ENCODE results near the gene RGS7. TPM values are rescaled to one million over a fixed set of nuclear protein-coding genes. Genes with fewer than 3 reads are reported as not detected.
A peak's percentile ranks its signal among the peaks of the same experiment; 100 is the strongest.

RGS7 gene
- total RNA-seq, 3 donors from 2014 or later (not counting 1 experiment from before 2014, with no cell fraction given): not detected

DNA sequence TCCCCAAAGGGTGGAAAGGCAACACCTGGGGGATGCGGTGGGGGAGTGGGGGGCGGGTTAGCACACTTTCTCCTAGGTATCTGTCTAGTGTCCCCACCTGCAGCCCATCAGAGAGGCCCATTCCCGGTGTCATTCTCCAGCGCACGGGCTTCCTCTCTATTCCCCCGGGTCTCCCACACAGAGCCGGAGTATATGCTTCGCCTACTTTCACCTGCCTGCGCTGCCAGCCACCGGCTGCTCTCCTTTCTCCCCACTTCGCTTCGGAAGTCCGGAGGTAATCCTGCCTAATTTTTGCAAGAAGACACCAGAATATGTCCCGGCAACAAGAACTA is 852 bp downstream of the RGS7 start:
- H3K4me1 ChIP-seq (ENCODE audit: control insufficient read depth, insufficient read depth, low read length): no peaks in the 10 kb centered on the region
- no peaks in the 10 kb centered on the region for H3K4me1 Mint-ChIP-seq
- H3K4me3 Mint-ChIP-seq: peak overlapping the region; percentile 21
- peaks cover 18 to 25% of the 10 kb centered on the region in 2 donors for H3K27me3 Mint-ChIP-seq (ENCODE audit: low read depth in 2 of 2)
- intact Hi-C loops (cut with micrococcal nuclease): no loop called here
- DNase-seq (no peak), ATAC-seq (no peak)
- H3K9me3 Mint-ChIP-seq: peaks cover 0 to 2% of the 10 kb centered on the region in 2 donors
- H3K36me3 ChIP-seq (ENCODE audit: control insufficient read depth, insufficient read depth, low read length): no peaks in the 10 kb centered on the region
- no peaks in the 10 kb centered on the region for H3K36me3 Mint-ChIP-seq
- 7% methylated on average over 14 of the region's 14 CpGs for WGBS (ENCODE audit: insufficient coverage)
- no peaks in the 10 kb centered on the region for H3K9me3 ChIP-seq (ENCODE audit: control insufficient read depth, insufficient read depth, low read length)
- no peak overlapping the region for H3K27ac ChIP-seq (ENCODE audit: low read length)
- no peak overlapping the region for H3K27ac Mint-ChIP-seq
- peaks cover 5% of the 10 kb centered on the region for H3K27me3 ChIP-seq (ENCODE audit: control insufficient read depth, insufficient read depth, low read length)
- TF ChIP-seq, protein P1, sequence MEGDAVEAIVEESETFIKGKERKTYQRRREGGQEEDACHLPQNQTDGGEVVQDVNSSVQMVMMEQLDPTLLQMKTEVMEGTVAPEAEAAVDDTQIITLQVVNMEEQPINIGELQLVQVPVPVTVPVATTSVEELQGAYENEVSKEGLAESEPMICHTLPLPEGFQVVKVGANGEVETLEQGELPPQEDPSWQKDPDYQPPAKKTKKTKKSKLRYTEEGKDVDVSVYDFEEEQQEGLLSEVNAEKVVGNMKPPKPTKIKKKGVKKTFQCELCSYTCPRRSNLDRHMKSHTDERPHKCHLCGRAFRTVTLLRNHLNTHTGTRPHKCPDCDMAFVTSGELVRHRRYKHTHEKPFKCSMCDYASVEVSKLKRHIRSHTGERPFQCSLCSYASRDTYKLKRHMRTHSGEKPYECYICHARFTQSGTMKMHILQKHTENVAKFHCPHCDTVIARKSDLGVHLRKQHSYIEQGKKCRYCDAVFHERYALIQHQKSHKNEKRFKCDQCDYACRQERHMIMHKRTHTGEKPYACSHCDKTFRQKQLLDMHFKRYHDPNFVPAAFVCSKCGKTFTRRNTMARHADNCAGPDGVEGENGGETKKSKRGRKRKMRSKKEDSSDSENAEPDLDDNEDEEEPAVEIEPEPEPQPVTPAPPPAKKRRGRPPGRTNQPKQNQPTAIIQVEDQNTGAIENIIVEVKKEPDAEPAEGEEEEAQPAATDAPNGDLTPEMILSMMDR (IDR thresholded peaks at IDR 0.05): no peak
- H3K4me3 ChIP-seq (ENCODE audit: low read length): no peak overlapping the region

DNA sequence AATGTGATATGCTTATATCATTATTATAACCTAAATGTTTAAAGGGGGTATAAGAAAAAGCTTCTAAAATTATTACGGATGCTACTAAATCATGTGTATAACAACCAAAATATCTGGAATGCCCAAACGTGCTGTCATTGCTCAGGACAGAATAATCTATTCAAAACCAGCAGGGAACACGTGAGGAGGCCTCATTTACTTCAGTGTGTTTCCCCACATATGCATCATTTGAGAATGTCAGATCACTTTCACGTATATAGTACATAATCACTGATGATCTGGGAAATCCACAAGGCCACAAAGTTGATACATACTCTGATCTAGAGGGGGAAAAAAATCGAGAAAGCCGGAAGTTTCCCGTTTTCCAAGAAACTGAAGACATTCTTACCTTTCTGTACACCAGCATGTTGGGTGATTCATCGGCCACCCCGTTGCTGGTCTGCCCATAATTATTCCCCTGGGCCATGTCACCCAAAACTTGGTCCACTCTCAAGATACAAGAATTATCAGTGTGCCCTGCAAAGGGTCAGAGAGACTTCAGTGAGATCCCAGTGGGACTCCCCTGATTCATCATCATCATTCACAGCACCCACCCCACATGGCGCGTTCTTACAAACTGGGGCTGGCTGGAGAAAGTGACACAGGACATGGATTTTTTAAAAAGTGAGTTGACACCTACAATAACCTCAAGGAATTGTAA is 1.5 kb downstream of the RGS7 start:
- intact Hi-C loops (cut with micrococcal nuclease): no loop called here
- DNase-seq (no peak), ATAC-seq (no peak)
- Histone ChIP-seq H3K4me1 (ENCODE audit: control insufficient read depth, insufficient read depth, low read length) (no peaks in the 10 kb centered on the region), H3K9me3 (ENCODE audit: control insufficient read depth, insufficient read depth, low read length) (no peaks in the 10 kb centered on the region), H3K36me3 (ENCODE audit: control insufficient read depth, insufficient read depth, low read length) (no peaks in the 10 kb centered on the region), H3K27ac (ENCODE audit: low read length) (no peak overlapping the region), H3K4me3 (ENCODE audit: low read length) (no peak overlapping the region), H3K27me3 (ENCODE audit: control insufficient read depth, insufficient read depth, low read length) (peaks cover 5% of the 10 kb centered on the region)
- H3K27me3 Mint-ChIP-seq (ENCODE audit: low read depth in 2 of 2): peaks cover 18 to 25% of the 10 kb centered on the region in 2 donors
- 81% methylated on average over 11 of the region's 11 CpGs for WGBS (ENCODE audit: insufficient coverage)
- H3K4me3 Mint-ChIP-seq: no peak overlapping the region
- no peak overlapping the region for H3K27ac Mint-ChIP-seq
- H3K9me3 Mint-ChIP-seq: peaks cover 0 to 2% of the 10 kb centered on the region in 2 donors
- no peaks in the 10 kb centered on the region for H3K36me3 Mint-ChIP-seq
- H3K4me1 Mint-ChIP-seq: no peaks in the 10 kb centered on the region
- TF ChIP-seq, protein P1 (IDR thresholded peaks at IDR 0.05): no peak

DNA sequence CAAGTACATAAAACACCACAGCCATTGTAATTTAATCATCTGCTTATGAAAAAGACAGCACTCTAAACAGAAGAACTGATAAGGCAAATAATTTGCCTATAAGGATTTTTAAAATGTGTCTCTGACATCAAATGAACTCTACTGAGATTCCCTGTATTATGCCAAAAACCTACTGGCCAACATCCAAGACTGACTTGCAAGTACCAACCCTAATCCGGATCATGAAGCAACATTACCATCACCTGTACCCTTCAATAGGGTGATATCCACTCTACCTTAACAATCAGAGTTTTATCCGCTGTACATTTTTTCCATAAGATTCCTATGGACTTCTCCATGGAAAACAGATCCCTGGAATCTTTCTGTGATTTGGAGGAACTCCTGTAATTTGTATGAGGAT is 4.6 kb downstream of the RGS7 start:
- H3K27me3 Mint-ChIP-seq (ENCODE audit: low read depth in 2 of 2): peaks cover 5 to 7% of the 10 kb centered on the region in 2 donors
- H3K4me3 ChIP-seq (ENCODE audit: low read length): no peak overlapping the region
- no peaks in the 10 kb centered on the region for H3K36me3 ChIP-seq (ENCODE audit: control insufficient read depth, insufficient read depth, low read length)
- ATAC-seq (no peak), DNase-seq (no peak)
- peaks cover 2% of the 10 kb centered on the region for H3K27me3 ChIP-seq (ENCODE audit: control insufficient read depth, insufficient read depth, low read length)
- H3K27ac Mint-ChIP-seq: no peak overlapping the region
- H3K27ac ChIP-seq (ENCODE audit: low read length): no peak overlapping the region
- TF ChIP-seq, protein P1 (IDR thresholded peaks at IDR 0.05): no peak
- H3K36me3 Mint-ChIP-seq: no peaks in the 10 kb centered on the region
- no peak overlapping the region for H3K4me3 Mint-ChIP-seq
- intact Hi-C loops (cut with micrococcal nuclease): no loop called here
- H3K9me3 Mint-ChIP-seq: peaks cover 4% of the 10 kb centered on the region in 2 donors
- no peaks in the 10 kb centered on the region for H3K4me1 ChIP-seq (ENCODE audit: control insufficient read depth, insufficient read depth, low read length)
- 82% methylated on average over 2 of the region's 2 CpGs for whole genome bisulfite sequencing (ENCODE audit: insufficient coverage)
- H3K4me1 Mint-ChIP-seq: no peaks in the 10 kb centered on the region
- no peaks in the 10 kb centered on the region for H3K9me3 ChIP-seq (ENCODE audit: control insufficient read depth, insufficient read depth, low read length)

DNA sequence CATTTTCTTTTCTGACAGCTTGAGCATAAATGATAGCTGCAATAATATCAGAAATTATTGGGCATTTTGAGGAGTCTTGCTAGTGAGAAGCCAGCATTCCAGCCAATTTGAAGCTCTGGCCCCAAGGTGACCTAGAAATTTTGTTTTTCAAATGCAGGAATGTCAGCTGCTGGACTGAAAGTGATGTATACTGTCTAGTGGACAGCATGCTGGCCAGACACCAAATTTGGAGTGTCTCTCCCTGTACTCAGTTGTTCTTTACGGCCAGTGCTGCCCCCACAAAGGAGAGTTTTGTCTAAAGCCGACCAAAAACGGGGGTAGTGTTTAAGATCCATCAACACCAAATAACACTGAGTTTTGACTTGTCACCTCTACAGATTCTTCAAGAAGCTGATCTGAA is 5.2 kb downstream of the RGS7 start:
- intact Hi-C loops (cut with micrococcal nuclease): no loop called here
- Histone ChIP-seq H3K4me1 (ENCODE audit: control insufficient read depth, insufficient read depth, low read length) (no peaks in the 10 kb centered on the region), H3K4me3 (ENCODE audit: low read length) (no peak overlapping the region), H3K36me3 (ENCODE audit: control insufficient read depth, insufficient read depth, low read length) (no peaks in the 10 kb centered on the region), H3K9me3 (ENCODE audit: control insufficient read depth, insufficient read depth, low read length) (no peaks in the 10 kb centered on the region), H3K27ac (ENCODE audit: low read length) (no peak overlapping the region), H3K27me3 (ENCODE audit: control insufficient read depth, insufficient read depth, low read length) (peaks cover 2% of the 10 kb centered on the region)
- Mint-ChIP-seq H3K9me3 (peaks cover 4% of the 10 kb centered on the region in 2 donors), H3K4me1 (no peaks in the 10 kb centered on the region), H3K27ac (no peak overlapping the region), H3K4me3 (no peak overlapping the region), H3K36me3 (no peaks in the 10 kb centered on the region), H3K27me3 (ENCODE audit: low read depth in 2 of 2) (peaks cover 5 to 7% of the 10 kb centered on the region in 2 donors)
- 88% methylated on average over 3 of the region's 3 CpGs for WGBS (ENCODE audit: insufficient coverage)
- TF ChIP-seq, protein P1 (IDR thresholded peaks at IDR 0.05): no peak
- DNase-seq: no peak
- no peak for ATAC-seq

All from natural killer cell (primary cell).